Psoas muscle (tissue), 8 donors: ENCODE data around the gene FGD4. TPM values are rescaled to one million over a fixed set of nuclear protein-coding genes. Genes with fewer than 3 reads are reported as not detected.

ENCODE experiments used
- ATAC-seq, 4 donors: fragments of 200-7000 bp; cut with Tn5 transposase; one replicate each; pipeline ENCODE4 v1.9.1; 2020; ENCODE audit warnings: moderate library complexity in 3 of 4, mild to moderate bottlenecking in 2 of 4
- DNase-seq, 2 donors: peaks; one replicate each; pipeline ENCODE4 v3.0.0-alpha.2; 2020
- H3K27ac ChIP-seq: fragments of 200-600 bp; one replicate; pipeline ENCODE4 v1.8.0; 2022
- H3K27me3 ChIP-seq, 3 donors: fragments of 200-600 bp in 1 of 3; one replicate each; pipeline versions ENCODE4 v1.6.1 to v1.8.0; 2013 to 2022; ENCODE audit warnings: low read length in 2 of 3, mild to moderate bottlenecking in 2 of 3, moderate library complexity in 1 of 3; ENCODE audit not compliant: insufficient read depth in 3 of 3
- H3K36me3 ChIP-seq, 2 donors: fragments of 200-600 bp in 1 of 2; one replicate each; pipeline versions ENCODE4 v1.6.1 to v1.8.0; 2013 to 2022; ENCODE audit warnings: low read depth in 1 of 2, mild to moderate bottlenecking in 1 of 2, moderate library complexity in 1 of 2; ENCODE audit not compliant: insufficient read depth in 1 of 2
- H3K4me1 ChIP-seq: fragments of 200-600 bp; one replicate; pipeline ENCODE4 v1.8.0; 2022
- H3K4me3 ChIP-seq: fragments of 200-600 bp; one replicate; pipeline ENCODE4 v1.8.0; 2022; ENCODE audit warnings: mild to moderate bottlenecking
- H3K9me3 ChIP-seq: fragments of 200-600 bp; one replicate; pipeline ENCODE4 v1.8.0; 2022
- CTCF ChIP-seq: fragments of 200-600 bp; IDR thresholded peaks from one replicate; pipeline ENCODE4 v1.8.0; 2022; ENCODE audit warnings: antibody characterized with exemption
- WGBS, 3 donors: extraction: QIAGEN DNeasy Blood & Tissue Kit; methylation state at CpG; one replicate each; pipeline versions ENCODE4 v1.1.6 to v1.1.7; 2013; 5-methylcytosine and 5-hydroxymethylcytosine counted together
- intact Hi-C, 2 donors: fragments of 100-400 bp; cut with DNase I; formaldehyde crosslinking; loops; one replicate each; pipeline versions ENCODE4 v1.11.0 to v1.14.2; 2022
- polyA plus RNA-seq, 3 donors: library from polyadenylated mRNA; stranded (reverse); fragments of 200-250 nt; gene quantifications; one replicate each; pipeline ENCODE4 v1.2.3, GENCODE V29; 2013
- total RNA-seq, 4 donors: library from RNA; stranded (reverse); fragmentation: NEBNext Ultra II Directional in 2 of 4; extraction: Animal tissue kit (Norgen Biotek cat#: 25700) in 2 of 4; gene quantifications; one replicate each; pipeline versions ENCODE4 v1.2.1 to v1.2.4, GENCODE V29; 2021 to 2023
- donor health status: healthy with polysubstance abuse.
- donor health status: DM: no; HTN: no; CAD: no; lungs with moderate emphysema.
- donor health status: Bipolar disorder and iron deficiency.
- donor health status: healthy.
- donor health status: DM: yes; HTN: yes; CAD: no.
- donor health status: DM: no; HTN: no; CAD: no.
- donor health status: DM: no; HTN: no; CAD: no.
- donor health status: DM: yes; HTN: yes; CAD: no.

FGD4 gene
- total and polyA plus RNA-seq, 7 donors: 1.1 to 20.8 (median 14.9) TPM

GRCh38 chr12:32398816-32399369 is 465 bp upstream of the FGD4 start:
- no peak for ATAC-seq
- Histone ChIP-seq H3K36me3 (no peaks in the 10 kb centered on the region), H3K4me3 (peak overlapping the region; percentile 81), H3K27ac (no peak overlapping the region), H3K4me1 (peaks cover 5% of the 10 kb centered on the region), H3K27me3 (no peaks in the 10 kb centered on the region), H3K9me3 (no peaks in the 10 kb centered on the region)
- no peak for DNase-seq
- no peak for TF ChIP-seq CTCF
- WGBS, 3 donors: 2 to 5% (median 3%) methylated on average over 24 to 36 of the region's 36 CpGs
- intact Hi-C loops: no loop called here

GRCh38 chr12:32400114-32400672 is 835 bp downstream of the FGD4 start:
- Histone ChIP-seq H3K36me3 (no peaks in the 10 kb centered on the region), H3K27ac (peak overlapping the region; percentile 19), H3K9me3 (no peaks in the 10 kb centered on the region), H3K4me3 (peak overlapping the region; percentile 81), H3K4me1 (peaks cover 5% of the 10 kb centered on the region), H3K27me3 (no peaks in the 10 kb centered on the region)
- ATAC-seq (peak in 1 of 4 donors; percentile 15), DNase-seq (no peak)
- intact Hi-C loops: no loop called here
- WGBS, 3 donors: 28 to 34% (median 30%) methylated on average over 15 of the region's 15 CpGs
- TF ChIP-seq CTCF: no peak

- Histone ChIP-seq H3K4me1 (peaks cover 5% of the 10 kb centered on the region), H3K4me3 (peak overlapping the region; percentile 81), H3K27me3 (no peaks in the 10 kb centered on the region), H3K27ac (no peak overlapping the region), H3K36me3 (no peaks in the 10 kb centered on the region), H3K9me3 (no peaks in the 10 kb centered on the region)
- TF ChIP-seq CTCF: no peak
- WGBS, 3 donors: 61 to 72% (median 65%) methylated on average over 2 of the region's 2 CpGs
- DNase-seq: no peak
- ATAC-seq: no peak
- intact Hi-C loops: no loop called here
Observed at GRCh38 chr12:32400866-32401265, 1.5 kb downstream of the FGD4 start.

- no peak for TF ChIP-seq CTCF
- intact Hi-C loops: no loop called here
- Histone ChIP-seq H3K27ac (no peak overlapping the region), H3K27me3 (no peaks in the 10 kb centered on the region), H3K36me3 (no peaks in the 10 kb centered on the region), H3K9me3 (no peaks in the 10 kb centered on the region), H3K4me3 (no peak overlapping the region), H3K4me1 (peaks cover 5% of the 10 kb centered on the region)
- DNase-seq: no peak
- 81 to 90% (median 88%) methylated on average over 10 of the region's 10 CpGs for WGBS, 3 donors
- no peak for ATAC-seq
Observed at GRCh38 chr12:32402170-32402569, 2.8 kb downstream of the FGD4 start.

- Histone ChIP-seq H3K4me1 (peaks cover 5% of the 10 kb centered on the region), H3K4me3 (no peak overlapping the region), H3K27me3 (no peaks in the 10 kb centered on the region), H3K27ac (no peak overlapping the region), H3K36me3 (no peaks in the 10 kb centered on the region), H3K9me3 (no peaks in the 10 kb centered on the region)
- ATAC-seq (no peak), DNase-seq (no peak)
- 57 to 74% (median 64%) methylated on average over 1 of the region's 1 CpG for WGBS, 3 donors
- no peak for TF ChIP-seq CTCF
- intact Hi-C loops: no loop called here
Observed at GRCh38 chr12:32402946-32403345, 3.6 kb downstream of the FGD4 start.
